GM18505 (cell line): ENCODE measurements around the gene BUB1.

Experiments
- ATAC-seq: cut with Tn5 transposase; IDR thresholded peaks from one replicate; pipeline ENCODE4 v1.9.1; 2021; ENCODE audit not compliant: unreplicated experiment
- POLR2A ChIP-seq: IDR thresholded peaks from 4 replicates; pipeline ENCODE4 v1.6.1; 2011; ENCODE audit warnings: borderline replicate concordance; ENCODE audit not compliant: insufficient read depth, insufficient read length; ENCODE audit errors: extremely low read depth

The BUB1 gene

DNA sequence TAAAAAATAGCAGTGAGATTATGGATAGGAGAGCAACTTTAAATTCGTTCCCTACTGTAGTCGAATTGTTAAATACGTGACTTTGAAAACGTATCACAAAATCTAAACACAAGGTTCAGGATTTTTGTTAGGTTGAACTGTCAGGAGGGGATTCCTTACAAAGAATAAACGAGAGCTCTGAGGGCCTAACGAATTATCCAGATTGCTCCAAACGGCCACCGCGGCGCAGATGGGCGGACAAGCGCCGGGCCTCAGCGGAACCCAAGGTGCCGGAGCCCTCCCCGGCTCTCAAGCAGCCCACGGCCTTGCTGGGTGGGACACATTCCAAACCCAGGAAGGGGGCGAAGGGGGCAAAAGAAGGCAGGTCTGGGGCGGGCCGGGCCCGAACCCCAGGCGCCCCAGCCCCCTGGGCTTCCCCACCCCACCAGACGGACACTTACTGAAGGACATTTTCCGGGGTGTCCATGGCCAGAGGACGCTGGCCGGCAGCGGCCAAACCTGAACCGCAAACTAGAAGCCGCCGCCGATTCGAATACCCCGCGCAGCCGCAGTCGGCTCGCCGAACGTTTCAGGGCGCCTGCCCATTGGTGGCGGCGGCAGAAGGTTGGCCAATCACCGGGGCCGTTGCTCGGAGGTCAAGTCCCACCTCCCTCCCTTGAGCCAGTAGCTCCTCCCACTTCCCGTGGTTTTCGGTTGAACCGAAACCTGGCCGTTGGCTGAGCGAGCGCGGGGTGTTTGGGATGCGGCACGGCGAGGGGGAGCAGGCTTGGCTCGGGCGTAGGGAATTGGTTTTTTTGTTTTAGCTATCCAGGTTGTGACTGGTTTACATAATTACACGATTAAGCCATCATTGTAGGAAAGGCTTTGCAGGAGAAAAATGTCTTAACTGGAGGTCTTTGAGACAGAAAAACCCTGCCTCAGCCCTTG, at the start of gene BUB1:
BUB1 (minus strand) TSS at position 534 of the 927 bp plus-strand sequence; CDS start at position 466, 68 bp downstream.
- peak; percentile 72 for ATAC-seq
- TF ChIP-seq POLR2A = peak; percentile 90

GRCh38 chr2:110726285-110726684, 48.4 kb upstream of the BUB1 start:
- TF ChIP-seq POLR2A = no peak
- no peak for ATAC-seq

DNA sequence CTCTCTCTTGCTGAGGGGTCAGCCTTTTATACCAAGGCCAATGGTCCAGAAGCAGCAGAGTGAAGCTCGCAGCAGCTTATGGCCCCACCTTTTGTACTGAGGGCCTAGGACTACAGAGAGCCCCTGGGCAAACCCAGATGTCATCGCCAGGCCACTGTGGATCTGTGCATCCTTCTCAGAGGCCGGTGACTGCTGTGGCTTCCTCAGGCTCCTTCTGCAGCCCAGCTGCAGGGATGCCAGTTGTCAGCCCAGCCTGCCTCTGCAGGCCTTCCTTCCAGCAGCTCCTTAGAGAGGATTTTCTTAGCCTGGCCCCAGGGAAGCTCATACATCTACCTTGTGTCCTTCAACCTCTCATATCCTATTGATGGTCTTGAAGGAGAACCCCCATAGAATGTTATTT, 48.0 kb upstream of the BUB1 start:
- TF ChIP-seq POLR2A = no peak
- no peak for ATAC-seq

DNA sequence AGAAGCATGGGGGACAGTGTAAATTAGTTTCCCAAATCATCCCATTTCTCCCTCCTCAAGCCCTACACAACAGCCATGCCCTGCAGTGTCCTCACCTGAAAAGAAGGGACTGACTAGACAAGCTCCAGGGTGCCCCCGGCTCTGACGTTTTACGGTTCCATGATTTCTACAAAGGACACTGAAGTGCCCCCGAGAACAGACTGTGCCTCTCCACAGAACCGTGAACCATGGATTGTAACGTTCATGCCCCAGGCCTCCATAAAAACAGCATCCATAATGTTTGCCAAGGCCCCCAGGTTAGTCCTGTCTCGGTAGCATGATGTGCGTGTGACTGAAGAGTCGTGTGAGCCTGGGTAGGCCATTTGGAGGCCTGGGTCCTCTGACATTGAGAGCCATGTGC, 47.5 kb upstream of the BUB1 start:
- ATAC-seq = no peak
- no peak for TF ChIP-seq POLR2A

DNA sequence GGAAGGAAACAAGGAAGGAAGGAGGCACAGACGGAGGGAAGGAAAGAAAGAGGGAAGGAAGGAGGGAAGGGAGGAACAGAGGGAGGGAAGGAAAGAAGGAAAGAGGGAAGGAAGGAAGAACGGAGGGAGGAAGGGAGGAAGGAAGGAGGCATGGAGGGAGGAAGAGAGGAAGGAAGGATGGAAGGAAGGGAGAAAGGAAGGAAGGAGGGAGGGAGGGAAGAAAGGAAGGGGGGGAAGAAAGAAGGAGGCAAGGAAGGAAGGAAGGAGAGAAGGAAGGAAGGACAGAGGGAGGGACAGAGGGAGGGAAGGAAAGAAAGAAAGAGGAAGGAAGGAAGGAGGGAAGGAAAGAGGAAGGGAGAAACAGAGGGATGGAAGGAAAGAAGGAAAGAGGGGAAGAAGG, 47.0 kb upstream of the BUB1 start:
- ATAC-seq = no peak
- no peak for TF ChIP-seq POLR2A

GRCh38 chr2:110720547-110720946, 42.7 kb upstream of the BUB1 start:
- no peak for ATAC-seq
- no peak for TF ChIP-seq POLR2A

DNA sequence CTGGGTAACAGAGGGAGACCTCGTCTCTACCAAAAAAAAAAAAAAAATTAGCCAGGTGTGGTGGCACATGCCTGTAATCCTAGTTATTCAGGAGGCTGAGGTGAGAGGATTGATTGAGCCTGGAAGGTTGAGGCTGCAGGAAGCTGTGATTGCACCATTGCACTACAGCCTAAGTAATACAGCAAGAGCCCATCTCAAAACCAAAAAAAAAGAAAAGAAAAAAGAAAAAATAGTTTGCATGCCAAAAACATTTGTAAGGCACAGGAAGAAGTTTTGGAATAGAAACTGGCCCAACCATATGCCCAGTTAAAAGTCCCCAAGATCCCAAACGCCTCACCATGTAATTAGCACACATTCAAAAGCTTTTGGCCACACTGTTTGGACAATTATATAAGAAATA, 41.1 kb upstream of the BUB1 start:
- no peak for ATAC-seq
- TF ChIP-seq POLR2A = no peak

- no peak for ATAC-seq
Measured at GRCh38 chr2:110718382-110718781, 40.5 kb upstream of the BUB1 start.

GRCh38 chr2:110717734-110718133, 39.9 kb upstream of the BUB1 start:
- no peak for ATAC-seq
- no peak for TF ChIP-seq POLR2A

More at GRCh38 chr2:110718382-110718781, 40.5 kb upstream of the BUB1 start:
- no peak for TF ChIP-seq POLR2A

- TF ChIP-seq POLR2A = no peak
- ATAC-seq = no peak
Measured at GRCh38 chr2:110716959-110717645, 39.2 kb upstream of the BUB1 start.

DNA sequence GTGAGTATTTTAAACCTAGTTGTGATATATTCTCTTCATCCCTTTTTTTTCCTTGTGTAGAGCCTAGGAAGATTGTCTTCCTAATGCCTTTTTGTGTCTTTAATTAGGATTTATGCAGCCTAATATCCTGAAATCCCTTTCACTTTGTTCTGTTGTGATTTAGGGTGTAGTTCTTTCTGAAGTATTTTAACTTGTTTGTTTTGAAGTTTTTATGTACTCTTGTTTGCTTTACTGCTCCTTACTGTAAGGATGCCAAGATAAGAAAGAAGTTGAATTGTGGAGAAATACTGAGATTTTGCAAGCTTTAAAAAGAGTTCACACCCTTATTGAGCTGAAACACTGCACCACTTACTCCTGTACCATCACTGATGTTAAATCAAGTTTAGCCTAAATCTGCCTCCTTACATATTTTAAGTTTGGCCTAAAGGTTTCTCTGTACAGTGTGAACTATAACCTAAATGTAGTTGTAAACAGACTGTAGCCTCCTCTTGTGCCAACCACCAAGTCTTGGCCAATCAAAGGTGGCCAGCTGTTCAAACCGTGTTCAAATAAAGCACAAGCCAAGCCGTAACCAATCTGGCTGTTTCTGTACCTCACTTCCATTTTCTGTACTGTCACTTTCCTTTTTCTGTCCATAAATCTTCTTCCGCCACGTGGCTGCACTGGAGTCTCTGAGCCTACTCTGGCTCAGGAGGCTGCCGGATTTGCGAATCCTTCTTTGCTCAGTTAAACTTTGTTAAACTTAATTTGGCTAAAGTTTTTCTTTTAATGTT, 36.8 kb upstream of the BUB1 start:
- ATAC-seq = no peak
- TF ChIP-seq POLR2A = no peak

GRCh38 chr2:110713513-110714362, 35.9 kb upstream of the BUB1 start:
- ATAC-seq = no peak

More at GRCh38 chr2:110713513-110714362, 35.9 kb upstream of the BUB1 start:
- TF ChIP-seq POLR2A = no peak
